Endothelial cell of umbilical vein (primary cell): Measurements from ENCODE around the gene ZHX3. TPM values are rescaled to one million over a fixed set of nuclear protein-coding genes. Genes with fewer than 3 reads are reported as not detected.

Source experiments
- BruUV-seq: library from RNA; stranded (reverse); fragments of 400-500 nt; replicated peaks from 2 replicates; lab custom pipeline; 2021; lab: Mats Ljungman, UMichigan
- CTCF ChIA-PET: fragments of 300-600, 350-600 bp; sonication (Branson Sonifier 250); formaldehyde crosslinking; loops from one replicate; lab custom pipeline; 2021; ENCODE audit warnings: antibody characterized with exemption, inconsistent platforms; lab: Charles Lee
- POLR2A ChIA-PET: fragments of 300-600, 350-600 bp; sonication (Branson Sonifier 250); formaldehyde crosslinking; loops from one replicate; lab custom pipeline; 2021; ENCODE audit warnings: antibody characterized with exemption, inconsistent platforms; lab: Charles Lee
- DNase-seq: peaks from one replicate; pipeline ENCODE4 v3.0.0-alpha.2; 2011; ENCODE audit warnings: low read depth, low spot score
- FAIRE-seq: peaks from 2 replicates; lab custom pipeline; 2011; peaks lifted over from hg19 to GRCh38; lab: Jason Lieb, UNC
- H2AFZ ChIP-seq: 2 replicates; pipeline ENCODE4 v1.6.0; 2012; ENCODE audit warnings: low read depth, low read length, control low read depth, inconsistent platforms
- H3K27ac ChIP-seq: 2 replicates; pipeline ENCODE4 v1.5.1; 2011; ENCODE audit warnings: low read depth, mild to moderate bottlenecking, control low read depth, low read length, moderate library complexity; ENCODE audit not compliant: insufficient read depth
- H3K27me3 ChIP-seq, 2 experiments: 2 replicates each; pipeline versions ENCODE4 v1.6.0 to v1.6.1; 2011; ENCODE audit warnings: low read length in 2 of 2, mixed read lengths in 1 of 2; ENCODE audit not compliant: control insufficient read depth in 2 of 2, insufficient read depth in 2 of 2
- H3K36me3 ChIP-seq, 2 experiments: 2 replicates in 1 of 2; 3 replicates in 1 of 2; pipeline ENCODE4 v1.5.1; 2011; ENCODE audit warnings: low read length in 2 of 2, mild to moderate bottlenecking in 1 of 2, moderate library complexity in 1 of 2; ENCODE audit not compliant: control insufficient read depth in 2 of 2, insufficient read depth in 2 of 2; ENCODE audit errors: extremely low read depth in 1 of 2
- H3K4me1 ChIP-seq: 3 replicates; pipeline ENCODE4 v1.5.1; 2011; ENCODE audit warnings: mild to moderate bottlenecking, low read length; ENCODE audit not compliant: control insufficient read depth, insufficient read depth; ENCODE audit errors: extremely low read depth
- H3K4me2 ChIP-seq: 2 replicates; pipeline ENCODE4 v1.6.1; 2011; ENCODE audit warnings: low read length, control low read depth, mixed read lengths; ENCODE audit not compliant: insufficient read depth
- H3K4me3 ChIP-seq, 3 experiments: fragments of 200-600 bp in 1 of 3; sonication (generic), shearing (Covaris generic) in 1 of 3; replicated peaks in 1 of 3; 2 replicates each; pipeline ENCODE4 v1.5.1; 2011 to 2016; ENCODE audit warnings: control low read depth in 3 of 3, low read length in 3 of 3, mild to moderate bottlenecking in 2 of 3, inconsistent platforms in 1 of 3, low read depth in 1 of 3, moderate library complexity in 1 of 3; ENCODE audit not compliant: insufficient read depth in 1 of 3
- H3K79me2 ChIP-seq: 2 replicates; pipeline ENCODE4 v1.6.0; 2012; ENCODE audit warnings: low read length, inconsistent platforms; ENCODE audit not compliant: control insufficient read depth, insufficient read depth
- H3K9ac ChIP-seq: replicated peaks from 2 replicates; pipeline ENCODE3; 2011; ENCODE audit warnings: low read length, control low read depth; ENCODE audit not compliant: insufficient read depth; ENCODE audit errors: extremely low read depth
- H3K9me1 ChIP-seq: replicated peaks from 3 replicates; pipeline ENCODE4 v1.6.0; 2011; ENCODE audit warnings: mild to moderate bottlenecking, low read length; ENCODE audit not compliant: control insufficient read depth, insufficient read depth; ENCODE audit errors: extremely low read depth
- H3K9me3 ChIP-seq: replicated peaks from 2 replicates; pipeline ENCODE4 v1.5.1; 2012; ENCODE audit warnings: low read length, inconsistent platforms; ENCODE audit not compliant: control insufficient read depth, insufficient read depth
- H4K20me1 ChIP-seq: replicated peaks from 2 replicates; pipeline ENCODE3; 2011; ENCODE audit warnings: mild to moderate bottlenecking, low read length; ENCODE audit not compliant: control insufficient read depth, insufficient read depth; ENCODE audit errors: extremely low read depth
- EZH2 ChIP-seq: IDR thresholded peaks from 2 replicates; pipeline ENCODE4 v1.6.1; 2012; ENCODE audit warnings: borderline replicate concordance, low read depth, mild to moderate bottlenecking, moderate library complexity, low read length, inconsistent platforms; ENCODE audit not compliant: severe bottlenecking
- FOS ChIP-seq: IDR thresholded peaks from 2 replicates; pipeline ENCODE4 v1.6.1; 2011; ENCODE audit warnings: mild to moderate bottlenecking, low read length, moderate library complexity, borderline replicate concordance; ENCODE audit not compliant: insufficient read depth
- GATA2 ChIP-seq: IDR thresholded peaks from 2 replicates; pipeline ENCODE4 v1.7.0; 2011; ENCODE audit warnings: low read depth, mild to moderate bottlenecking, moderate library complexity, mixed read lengths, low read length; ENCODE audit not compliant: insufficient read length, insufficient read depth
- JUN ChIP-seq: IDR thresholded peaks from 2 replicates; pipeline ENCODE4 v1.6.1; 2011; ENCODE audit warnings: borderline replicate concordance, low read depth; ENCODE audit not compliant: insufficient read length, insufficient read depth
- MYC ChIP-seq: IDR thresholded peaks from one replicate; pipeline ENCODE4 v1.6.1; 2011; ENCODE audit warnings: mild to moderate bottlenecking, low read depth, low read length
- POLR2A ChIP-seq: IDR thresholded peaks from 2 replicates; pipeline ENCODE4 v1.6.1; 2012; ENCODE audit warnings: low read depth, mild to moderate bottlenecking, control low read depth, low read length
- POLR2AphosphoS5 ChIP-seq: IDR thresholded peaks from 2 replicates; pipeline ENCODE4 v1.6.1; 2012; ENCODE audit warnings: low read depth, mild to moderate bottlenecking, control low read depth, low read length, moderate library complexity; ENCODE audit not compliant: insufficient read depth
- dilution Hi-C: fragments of 300-500 bp; cut with MboI; formaldehyde crosslinking; loops from one replicate; pipeline ENCODE4 v1.15.0; 2019; ENCODE audit warnings: low sequenced_read_pairs; ENCODE audit not compliant: extremely low pct_ligation_motif_present
- intact Hi-C: fragments of 100-400 bp; cut with micrococcal nuclease; formaldehyde crosslinking; loops from one replicate; pipeline ENCODE4 v1.10.0; 2022
- polyA plus RNA-seq, 4 experiments: library from polyadenylated mRNA; depleted of rRNA in 3 of 4; stranded (reverse) in 3 of 4; unstranded in 1 of 4; fragments of >200 nt; gene quantifications; 2 replicates each; pipeline versions ENCODE4 v1.2.1 to v1.2.3, GENCODE V29; 2011 to 2012; ENCODE audit warnings: missing spikeins in 1 of 4
- total RNA-seq: library from RNA; stranded (reverse); gene quantifications from 2 replicates; pipeline ENCODE4 v1.2.3, GENCODE V29; 2021
- TF ChIP-seq, protein P1 (sequence below), 2 donors: IDR thresholded peaks; 1 replicate in 1 of 2; 2 replicates in 1 of 2; pipeline ENCODE4 v1.5.1; 2011; ENCODE audit warnings: low read length in 2 of 2, mild to moderate bottlenecking in 2 of 2, moderate library complexity in 2 of 2, control low read depth in 1 of 2, inconsistent platforms in 1 of 2, low read depth in 1 of 2; ENCODE audit not compliant: insufficient read depth in 1 of 2; ENCODE audit errors: extremely low read depth in 1 of 2
- TF ChIP-seq, protein P2 (sequence below): IDR thresholded peaks from 2 replicates; pipeline ENCODE4 v1.6.1; 2011; ENCODE audit not compliant: insufficient read depth, insufficient read length

ZHX3 gene
- total and polyA plus RNA-seq, 2 donors (not counting 3 experiments of a cell fraction or from before 2014, with no cell fraction given) = 7.4 to 17.8 TPM

DNA sequence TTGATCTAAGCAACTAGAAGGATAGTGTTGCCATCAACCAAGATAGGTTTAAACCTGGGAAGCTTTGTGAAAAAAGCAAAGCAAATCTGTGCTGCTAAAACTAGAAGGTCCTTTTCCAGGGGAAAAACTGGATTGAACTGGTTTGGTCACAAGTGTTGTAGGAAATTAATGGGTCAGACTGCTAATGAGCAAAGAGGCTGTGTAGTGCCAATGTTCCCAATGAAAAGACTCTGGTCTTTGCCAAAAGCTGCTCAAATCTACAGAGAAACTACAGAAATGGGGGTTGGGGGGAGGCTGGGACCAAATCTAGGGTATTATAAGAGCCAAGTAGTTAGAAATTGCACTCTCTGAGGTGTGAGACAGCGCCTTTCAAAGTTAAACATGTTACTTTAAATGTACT lies 95.2 kb downstream of the ZHX3 start:
- dilution Hi-C loops = no loop called here
- H3K9me3 ChIP-seq = no peaks in the 10 kb centered on the region
- ChIA-PET CTCF (interaction anchor here (0.6 to 3.7 kb wide), 3 partner anchors 8 to 131 kb away, joined by 3 to 29 read pairs (median 16); no protein-coding TSS in a partner anchor), POLR2A (no interaction called here)
- FAIRE-seq (no peak), DNase-seq (no peak)
- H3K4me3 ChIP-seq = no peak overlapping the region
- BruUV-seq = no TSS peak
- H3K9me1 ChIP-seq = no peaks in the 10 kb centered on the region
- no peak overlapping the region for H3K27ac ChIP-seq
- no peak overlapping the region for H2AFZ ChIP-seq
- intact Hi-C loops = no loop called here
- TF ChIP-seq POLR2AphosphoS5 = no peak
- TF ChIP-seq, protein P1, sequence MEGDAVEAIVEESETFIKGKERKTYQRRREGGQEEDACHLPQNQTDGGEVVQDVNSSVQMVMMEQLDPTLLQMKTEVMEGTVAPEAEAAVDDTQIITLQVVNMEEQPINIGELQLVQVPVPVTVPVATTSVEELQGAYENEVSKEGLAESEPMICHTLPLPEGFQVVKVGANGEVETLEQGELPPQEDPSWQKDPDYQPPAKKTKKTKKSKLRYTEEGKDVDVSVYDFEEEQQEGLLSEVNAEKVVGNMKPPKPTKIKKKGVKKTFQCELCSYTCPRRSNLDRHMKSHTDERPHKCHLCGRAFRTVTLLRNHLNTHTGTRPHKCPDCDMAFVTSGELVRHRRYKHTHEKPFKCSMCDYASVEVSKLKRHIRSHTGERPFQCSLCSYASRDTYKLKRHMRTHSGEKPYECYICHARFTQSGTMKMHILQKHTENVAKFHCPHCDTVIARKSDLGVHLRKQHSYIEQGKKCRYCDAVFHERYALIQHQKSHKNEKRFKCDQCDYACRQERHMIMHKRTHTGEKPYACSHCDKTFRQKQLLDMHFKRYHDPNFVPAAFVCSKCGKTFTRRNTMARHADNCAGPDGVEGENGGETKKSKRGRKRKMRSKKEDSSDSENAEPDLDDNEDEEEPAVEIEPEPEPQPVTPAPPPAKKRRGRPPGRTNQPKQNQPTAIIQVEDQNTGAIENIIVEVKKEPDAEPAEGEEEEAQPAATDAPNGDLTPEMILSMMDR (IDR thresholded peaks at IDR 0.05; ENCODE audit: extremely low read depth in 1 of 2, insufficient read depth in 1 of 2, low read depth in 1 of 2, low read length in 2 of 2) = no peak
- TF ChIP-seq EZH2 = no peak
- no peak for TF ChIP-seq MYC
- TF ChIP-seq JUN = no peak
- TF ChIP-seq, protein P2, sequence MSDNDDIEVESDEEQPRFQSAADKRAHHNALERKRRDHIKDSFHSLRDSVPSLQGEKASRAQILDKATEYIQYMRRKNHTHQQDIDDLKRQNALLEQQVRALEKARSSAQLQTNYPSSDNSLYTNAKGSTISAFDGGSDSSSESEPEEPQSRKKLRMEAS = no peak
- TF ChIP-seq POLR2A = no peak
- no peak for TF ChIP-seq GATA2
- TF ChIP-seq FOS = no peak
- H3K4me2 ChIP-seq = no peak overlapping the region
- no peak overlapping the region for H3K9ac ChIP-seq
- H3K36me3 ChIP-seq = no peaks in the 10 kb centered on the region
- no peaks in the 10 kb centered on the region for H4K20me1 ChIP-seq
- no peaks in the 10 kb centered on the region for H3K27me3 ChIP-seq
- no peaks in the 10 kb centered on the region for H3K79me2 ChIP-seq
- no peaks in the 10 kb centered on the region for H3K4me1 ChIP-seq
